Neural crest cell (in vitro differentiated cells): Measurements from ENCODE around the gene ZNF521. TPM values are rescaled to one million over a fixed set of nuclear protein-coding genes. Genes with fewer than 3 reads are reported as not detected.
A peak's percentile ranks its signal among the peaks of the same experiment; 100 is the strongest.

Experiments used
- DNase-seq: peaks from one replicate; pipeline ENCODE4 v3.0.0; 2021; ENCODE audit warnings: low read depth, mixed read lengths, low spot score
- H3K27ac Mint-ChIP-seq: one replicate; pipeline ENCODE4 v1.8.0; 2021; ENCODE audit warnings: mild to moderate bottlenecking, mixed read lengths; ENCODE audit not compliant: unreplicated experiment
- H3K27me3 Mint-ChIP-seq: 2 replicates; pipeline ENCODE4 v1.8.0; 2021; ENCODE audit warnings: low read depth, mild to moderate bottlenecking, mixed read lengths
- H3K36me3 Mint-ChIP-seq: 2 replicates; pipeline ENCODE4 v1.8.0; 2021; ENCODE audit warnings: low read depth, mild to moderate bottlenecking, mixed read lengths
- H3K4me1 Mint-ChIP-seq: 2 replicates; pipeline ENCODE4 v1.8.0; 2021; ENCODE audit warnings: mixed read lengths
- H3K4me3 Mint-ChIP-seq: one replicate; pipeline ENCODE4 v1.8.0; 2021; ENCODE audit warnings: mild to moderate bottlenecking, mixed read lengths
- H3K9me3 Mint-ChIP-seq: 2 replicates; pipeline ENCODE4 v1.8.0; 2021; ENCODE audit warnings: mixed read lengths
- CTCF ChIP-seq: fragments of 200-600 bp; sonication (generic); conservative IDR thresholded peaks from 2 replicates; pipeline ENCODE4 v1.5.0; 2021; ENCODE audit warnings: antibody characterized with exemption, mild to moderate bottlenecking
- total RNA-seq: library from RNA; stranded (reverse); gene quantifications from 2 replicates; pipeline ENCODE4 v1.2.1, GENCODE V29; 2021

ZNF521 gene
- total RNA-seq, 1 donor from 2014 or later: 86.1 TPM

DNA sequence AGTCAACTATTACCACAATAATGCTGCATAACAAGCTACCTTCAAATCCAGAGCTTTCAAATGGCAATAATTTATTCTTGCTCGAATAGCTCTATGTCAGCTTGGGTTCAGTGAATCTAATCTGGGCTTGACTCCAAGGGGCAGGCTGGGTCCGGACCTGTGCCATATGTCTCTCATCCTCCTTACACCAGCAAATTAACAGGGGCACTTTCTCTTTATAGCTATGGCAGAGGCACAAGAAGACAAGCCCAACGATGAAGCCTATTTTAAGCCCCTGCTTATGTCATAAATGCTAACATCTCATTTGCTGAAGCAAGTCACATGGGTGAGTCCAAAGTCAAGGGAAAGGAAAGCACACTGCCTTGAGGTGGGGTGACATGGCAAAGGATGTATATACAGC lies 13.3 kb upstream of the ZNF521 start:
- H3K4me1 Mint-ChIP-seq: peaks cover 2% of the 10 kb centered on the region
- peaks cover 4% of the 10 kb centered on the region for H3K9me3 Mint-ChIP-seq
- no peak for DNase-seq
- no peak overlapping the region for H3K4me3 Mint-ChIP-seq
- H3K27ac Mint-ChIP-seq: no peak overlapping the region
- H3K36me3 Mint-ChIP-seq: no peaks in the 10 kb centered on the region
- no peak for TF ChIP-seq CTCF
- no peaks in the 10 kb centered on the region for H3K27me3 Mint-ChIP-seq

- DNase-seq: no peak
- no peaks in the 10 kb centered on the region for H3K36me3 Mint-ChIP-seq
- H3K27me3 Mint-ChIP-seq: no peaks in the 10 kb centered on the region
- H3K4me3 Mint-ChIP-seq: no peak overlapping the region
- H3K27ac Mint-ChIP-seq: no peak overlapping the region
- peaks cover 4% of the 10 kb centered on the region for H3K9me3 Mint-ChIP-seq
- no peaks in the 10 kb centered on the region for H3K4me1 Mint-ChIP-seq
- TF ChIP-seq CTCF: no peak
Measured at GRCh38 chr18:25364732-25365131, 12.8 kb upstream of the ZNF521 start.

GRCh38 chr18:25360301-25360899 lies 8.4 kb upstream of the ZNF521 start:
- Mint-ChIP-seq H3K36me3 (no peaks in the 10 kb centered on the region), H3K27ac (no peak overlapping the region), H3K27me3 (peaks cover 9% of the 10 kb centered on the region), H3K9me3 (no peaks in the 10 kb centered on the region), H3K4me3 (no peak overlapping the region), H3K4me1 (no peaks in the 10 kb centered on the region)
- no peak for DNase-seq
- TF ChIP-seq CTCF: no peak

GRCh38 chr18:25353080-25353479 lies 1.1 kb upstream of the ZNF521 start:
- no peaks in the 10 kb centered on the region for H3K9me3 Mint-ChIP-seq
- H3K36me3 Mint-ChIP-seq: no peaks in the 10 kb centered on the region
- H3K4me3 Mint-ChIP-seq: peak overlapping the region; percentile 91
- H3K27ac Mint-ChIP-seq: no peak overlapping the region
- H3K4me1 Mint-ChIP-seq: peaks cover 22% of the 10 kb centered on the region
- TF ChIP-seq CTCF: no peak
- H3K27me3 Mint-ChIP-seq: peaks cover 40% of the 10 kb centered on the region
- no peak for DNase-seq

DNA sequence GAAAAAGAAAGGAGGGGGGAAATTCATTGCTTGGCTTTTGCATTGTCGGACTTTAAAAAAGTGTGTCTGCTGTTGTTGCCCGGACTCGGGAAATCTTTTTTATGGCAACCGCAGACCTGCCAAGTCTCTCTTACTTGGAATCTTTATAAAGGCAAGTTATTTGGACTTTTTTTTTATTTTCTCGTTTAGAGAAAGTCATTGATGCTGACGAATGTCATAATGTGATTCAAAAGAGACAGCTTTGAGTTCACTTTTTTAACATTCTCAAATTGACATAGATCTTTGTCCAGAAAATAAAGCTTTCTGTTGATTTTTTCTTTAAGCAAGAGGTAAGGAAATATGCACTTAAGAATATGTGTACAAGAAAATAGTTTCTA lies 651 bp upstream of the ZNF521 start:
- peaks cover 40% of the 10 kb centered on the region for H3K27me3 Mint-ChIP-seq
- peak; percentile 6 for TF ChIP-seq CTCF
- H3K9me3 Mint-ChIP-seq: no peaks in the 10 kb centered on the region
- DNase-seq: no peak
- no peaks in the 10 kb centered on the region for H3K36me3 Mint-ChIP-seq
- peak overlapping the region; percentile 91 for H3K4me3 Mint-ChIP-seq
- H3K27ac Mint-ChIP-seq: no peak overlapping the region
- peaks cover 26% of the 10 kb centered on the region for H3K4me1 Mint-ChIP-seq
